Measurements from ENCODE around the gene ATP2A1. TPM values are rescaled to one million over a fixed set of nuclear protein-coding genes. Genes with fewer than 3 reads are reported as not detected.

ATP2A1 gene
- total and polyA plus RNA-seq, 2 donors from 2014 or later, result 0.25 to 0.47 TPM

GRCh38 chr16:28923652-28924398 is 45.5 kb downstream of the ATP2A1 start:
- intact Hi-C loops (cut with DNase I), result no loop called here
- Histone ChIP-seq H3K27ac (ENCODE audit: low read depth in 2 of 2, low read length in 2 of 2) (peak overlapping the region; percentile 32 to 95), H3K27me3 (ENCODE audit: control insufficient read depth, insufficient read depth, low read length) (no peaks in the 10 kb centered on the region), H3K36me3 (ENCODE audit: control insufficient read depth in 2 of 3, insufficient read depth in 3 of 3, low read length in 3 of 3) (peaks cover 0 to 8% (median 3%) of the 10 kb centered on the region in 3 donors), H3K4me3 (ENCODE audit: low read length in 3 of 3) (peak overlapping the region; percentile 34 to 91 (median 56)), H3K9ac (ENCODE audit: low read length in 3 of 3) (peak overlapping the region in 1 of 3 donors; percentile 26), H3K9me3 (ENCODE audit: control insufficient read depth in 2 of 3, insufficient read depth in 1 of 3, low read length in 3 of 3) (no peaks in the 10 kb centered on the region), H3K4me1 (ENCODE audit: control insufficient read depth in 2 of 3, insufficient read depth in 2 of 3, low read depth in 1 of 3, low read length in 3 of 3) (peaks cover 3 to 10% (median 5%) of the 10 kb centered on the region in 3 donors)
- DNase-seq (peak in 1 of 5 donors; percentile 22), FAIRE-seq (no peak)
- TF ChIP-seq, protein P1, sequence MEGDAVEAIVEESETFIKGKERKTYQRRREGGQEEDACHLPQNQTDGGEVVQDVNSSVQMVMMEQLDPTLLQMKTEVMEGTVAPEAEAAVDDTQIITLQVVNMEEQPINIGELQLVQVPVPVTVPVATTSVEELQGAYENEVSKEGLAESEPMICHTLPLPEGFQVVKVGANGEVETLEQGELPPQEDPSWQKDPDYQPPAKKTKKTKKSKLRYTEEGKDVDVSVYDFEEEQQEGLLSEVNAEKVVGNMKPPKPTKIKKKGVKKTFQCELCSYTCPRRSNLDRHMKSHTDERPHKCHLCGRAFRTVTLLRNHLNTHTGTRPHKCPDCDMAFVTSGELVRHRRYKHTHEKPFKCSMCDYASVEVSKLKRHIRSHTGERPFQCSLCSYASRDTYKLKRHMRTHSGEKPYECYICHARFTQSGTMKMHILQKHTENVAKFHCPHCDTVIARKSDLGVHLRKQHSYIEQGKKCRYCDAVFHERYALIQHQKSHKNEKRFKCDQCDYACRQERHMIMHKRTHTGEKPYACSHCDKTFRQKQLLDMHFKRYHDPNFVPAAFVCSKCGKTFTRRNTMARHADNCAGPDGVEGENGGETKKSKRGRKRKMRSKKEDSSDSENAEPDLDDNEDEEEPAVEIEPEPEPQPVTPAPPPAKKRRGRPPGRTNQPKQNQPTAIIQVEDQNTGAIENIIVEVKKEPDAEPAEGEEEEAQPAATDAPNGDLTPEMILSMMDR (IDR thresholded peaks at IDR 0.05; ENCODE audit: borderline replicate concordance, extremely low read depth, insufficient read depth), result no peak

DNA sequence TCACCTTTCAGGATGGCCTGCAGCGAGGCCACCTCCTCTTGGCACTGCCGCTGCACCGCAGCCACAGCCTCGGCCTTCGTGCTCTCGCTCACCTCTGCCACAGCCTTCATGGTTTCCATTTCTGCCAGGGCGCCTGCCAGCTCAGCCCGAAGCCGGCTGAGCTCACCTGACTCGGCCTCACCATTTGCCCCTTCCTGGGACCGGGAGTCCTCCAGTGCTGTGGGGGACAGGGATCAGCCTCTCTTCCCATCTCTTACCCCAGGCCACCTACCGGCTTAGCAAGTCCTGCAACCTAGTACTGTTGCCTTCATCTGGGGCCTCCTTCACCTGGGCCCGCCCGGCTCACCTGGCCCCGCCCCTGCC is 46.1 kb downstream of the ATP2A1 start:
- TF ChIP-seq, protein P1 (IDR thresholded peaks at IDR 0.05; ENCODE audit: borderline replicate concordance, extremely low read depth, insufficient read depth), result no peak
- peak overlapping the region in 1 of 3 donors; percentile 26 for H3K9ac ChIP-seq (ENCODE audit: low read length in 3 of 3)
- peak overlapping the region; percentile 95 to 96 for H3K27ac ChIP-seq (ENCODE audit: low read depth in 2 of 2, low read length in 2 of 2)

GRCh38 chr16:28924762-28925385 is 46.6 kb downstream of the ATP2A1 start, which contains the start of gene RABEP2:
Gene RABEP2 (minus strand): TSS chr16:28925238. CDS start chr16:28925163, 75 bp downstream.
- H3K9ac ChIP-seq (ENCODE audit: low read length in 3 of 3), result peak within 1 kb of the TSS; percentile 70 to 85 (median 84)
- intact Hi-C loops (cut with DNase I), result no loop called here
- H3K4me1 ChIP-seq (ENCODE audit: control insufficient read depth in 2 of 3, insufficient read depth in 2 of 3, low read depth in 1 of 3, low read length in 3 of 3), result peaks cover 3 to 10% (median 5%) of the 10 kb centered on the region in 3 donors
- peak within 1 kb of the TSS; percentile 87 to 92 (median 91) for H3K4me3 ChIP-seq (ENCODE audit: low read length in 3 of 3)
- H3K27ac ChIP-seq (ENCODE audit: low read depth in 2 of 2, low read length in 2 of 2), result peak within 1 kb of the TSS; percentile 95 to 96
- no peaks in the 10 kb centered on the region for H3K27me3 ChIP-seq (ENCODE audit: control insufficient read depth, insufficient read depth, low read length)
- FAIRE-seq (no peak), DNase-seq (peak; percentile 95 to 98 (median 96))
- H3K36me3 ChIP-seq (ENCODE audit: control insufficient read depth in 2 of 3, insufficient read depth in 3 of 3, low read length in 3 of 3), result no peaks in the 10 kb centered on the region
- H3K9me3 ChIP-seq (ENCODE audit: control insufficient read depth in 2 of 3, insufficient read depth in 1 of 3, low read length in 3 of 3), result no peaks in the 10 kb centered on the region
- TF ChIP-seq, protein P1 (IDR thresholded peaks at IDR 0.05; ENCODE audit: borderline replicate concordance, extremely low read depth, insufficient read depth), result no peak

More for the DNA sequence above, 46.1 kb downstream of the ATP2A1 start:
- Histone ChIP-seq H3K36me3 (ENCODE audit: control insufficient read depth in 2 of 3, insufficient read depth in 3 of 3, low read length in 3 of 3) (peaks cover 0 to 3% (median 0%) of the 10 kb centered on the region in 3 donors), H3K27me3 (ENCODE audit: control insufficient read depth, insufficient read depth, low read length) (no peaks in the 10 kb centered on the region), H3K4me3 (ENCODE audit: low read length in 3 of 3) (peak overlapping the region; percentile 34 to 91 (median 56)), H3K4me1 (ENCODE audit: control insufficient read depth in 2 of 3, insufficient read depth in 2 of 3, low read depth in 1 of 3, low read length in 3 of 3) (peaks cover 3 to 10% (median 5%) of the 10 kb centered on the region in 3 donors), H3K9me3 (ENCODE audit: control insufficient read depth in 2 of 3, insufficient read depth in 1 of 3, low read length in 3 of 3) (no peaks in the 10 kb centered on the region)
- FAIRE-seq (no peak), DNase-seq (no peak)
- intact Hi-C loops (cut with DNase I), result no loop called here
